ENCODE results near the gene POU4F1.

GRCh38 chr13:78601874-78602560 is 1.3 kb downstream of the POU4F1 start:
- TF ChIP-seq FOS (IDR thresholded peaks at IDR 0.05; ENCODE audit: borderline replicate concordance, insufficient read depth, low read length) (no peak), GATA2 (IDR thresholded peaks at IDR 0.05; ENCODE audit: insufficient read depth, insufficient read length, low read depth, low read length) (no peak), POLR2A (IDR thresholded peaks at IDR 0.05; ENCODE audit: low read depth, low read length) (no peak), MAX (IDR thresholded peaks at IDR 0.05; ENCODE audit: insufficient read depth, insufficient read length) (no peak)
